GM21367 (cell line): Measurements from ENCODE around the gene CYP4F2.
"Not testable (repeated sequence)": the region's sequence is repeated elsewhere in the genome, so short reads cannot be mapped to it uniquely, and the experiment has no call there.

Source experiments
- ATAC-seq: cut with Tn5 transposase; IDR thresholded peaks from one replicate; pipeline ENCODE4 v1.9.1; 2021; ENCODE audit not compliant: unreplicated experiment

CYP4F2 gene

GRCh38 chr19:15900032-15900431 is 2.2 kb upstream of the CYP4F2 start:
- ATAC-seq = not testable (repeated sequence)

- ATAC-seq = not testable (repeated sequence)
Observed at GRCh38 chr19:15899561-15899960, 1.7 kb upstream of the CYP4F2 start.

- no peak for ATAC-seq
Observed at GRCh38 chr19:15897026-15897737, 692 bp downstream of the CYP4F2 start.

GRCh38 chr19:15895876-15896430 is 1.9 kb downstream of the CYP4F2 start:
- ATAC-seq = no peak

- no peak for ATAC-seq
Observed at GRCh38 chr19:15894359-15894758, 3.5 kb downstream of the CYP4F2 start.

- no peak for ATAC-seq
Observed at GRCh38 chr19:15893477-15893876, 4.4 kb downstream of the CYP4F2 start.

GRCh38 chr19:15892012-15892411 is 5.9 kb downstream of the CYP4F2 start:
- no peak for ATAC-seq

GRCh38 chr19:15891434-15891833 is 6.4 kb downstream of the CYP4F2 start:
- no peak for ATAC-seq

GRCh38 chr19:15889339-15889738 is 8.5 kb downstream of the CYP4F2 start:
- ATAC-seq = not testable (repeated sequence)

GRCh38 chr19:15885919-15886318 is 12.0 kb downstream of the CYP4F2 start:
- ATAC-seq = no peak

- no peak for ATAC-seq
Observed at GRCh38 chr19:15885167-15885566, 12.7 kb downstream of the CYP4F2 start.

- not testable (repeated sequence) for ATAC-seq
Observed at GRCh38 chr19:15883329-15883728, 14.5 kb downstream of the CYP4F2 start.

- no peak for ATAC-seq
Observed at GRCh38 chr19:15874821-15875474, 22.9 kb downstream of the CYP4F2 start.

- not testable (repeated sequence) for ATAC-seq
Observed at GRCh38 chr19:15873771-15874170, 24.1 kb downstream of the CYP4F2 start.

- no peak for ATAC-seq
Observed at GRCh38 chr19:15871570-15871969, 26.3 kb downstream of the CYP4F2 start.

GRCh38 chr19:15869873-15870272 is 28.0 kb downstream of the CYP4F2 start:
- ATAC-seq = no peak

GRCh38 chr19:15869109-15869555 is 28.7 kb downstream of the CYP4F2 start:
- no peak for ATAC-seq

GRCh38 chr19:15866636-15867035 is 31.2 kb downstream of the CYP4F2 start:
- ATAC-seq = no peak

GRCh38 chr19:15864824-15865223 is 33.0 kb downstream of the CYP4F2 start:
- ATAC-seq = no peak

GRCh38 chr19:15863272-15863671 is 34.6 kb downstream of the CYP4F2 start:
- no peak for ATAC-seq

- no peak for ATAC-seq
Observed at GRCh38 chr19:15862444-15862843, 35.4 kb downstream of the CYP4F2 start.

- ATAC-seq = no peak
Observed at GRCh38 chr19:15860522-15860921, 37.4 kb downstream of the CYP4F2 start.
